ENCODE results near the gene SRRM4.

- TF ChIP-seq E2F5 (CRISPR knock-in tag; IDR thresholded peaks at IDR 0.05) (no peak), EMX1 (CRISPR knock-in tag; IDR thresholded peaks at IDR 0.05) (no peak), ZNF121 (CRISPR knock-in tag; IDR thresholded peaks at IDR 0.05) (no peak), CTCF (IDR thresholded peaks at IDR 0.05) (no peak), JUN (CRISPR knock-in tag; IDR thresholded peaks at IDR 0.05) (no peak), ZNF281 (CRISPR knock-in tag; IDR thresholded peaks at IDR 0.05) (no peak), STAT6 (CRISPR knock-in tag; conservative IDR thresholded peaks at IDR 0.05; ENCODE audit: low read depth) (no peak), ELF4 (CRISPR knock-in tag; IDR thresholded peaks at IDR 0.05; ENCODE audit: low read depth) (no peak), CREM (CRISPR knock-in tag; IDR thresholded peaks at IDR 0.05) (no peak), FOXP4 (CRISPR knock-in tag; IDR thresholded peaks at IDR 0.05) (no peak), HMGXB4 (CRISPR knock-in tag; IDR thresholded peaks at IDR 0.05) (no peak)
Measured at GRCh38 chr12:119052001-119052400, 70.7 kb downstream of the SRRM4 start.

All from WTC11 (cell line).